Ramos (cell line): ENCODE data around the gene PAK5.

Experiments
- in situ Hi-C: fragments of 300-500 bp; cut with MboI; formaldehyde crosslinking; loops from one replicate; pipeline ENCODE4 v1.14.3; 2022; ENCODE audit warnings: low sequenced_read_pairs; ENCODE audit not compliant: unreplicated experiment

Gene PAK5

DNA sequence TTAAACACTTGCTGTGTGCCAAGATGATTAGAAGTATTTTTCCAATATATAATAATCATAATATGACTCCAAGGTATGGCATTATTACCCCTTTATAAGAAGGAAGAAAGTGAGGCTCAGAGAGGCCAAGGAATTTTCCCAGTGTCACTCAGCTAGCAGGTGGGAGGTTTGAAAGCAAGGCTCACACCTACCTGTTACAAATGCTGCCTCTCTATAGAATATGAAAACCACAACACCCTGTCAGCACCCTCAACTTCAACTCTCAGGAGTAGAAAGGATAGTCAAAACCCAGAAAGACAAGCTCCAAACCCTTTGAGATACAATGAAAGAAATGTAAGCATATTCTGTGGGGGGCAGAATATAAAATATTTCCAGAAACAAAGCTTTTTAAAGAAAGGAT, 247.8 kb downstream of the PAK5 start:
- in situ Hi-C loops = no loop called here

DNA sequence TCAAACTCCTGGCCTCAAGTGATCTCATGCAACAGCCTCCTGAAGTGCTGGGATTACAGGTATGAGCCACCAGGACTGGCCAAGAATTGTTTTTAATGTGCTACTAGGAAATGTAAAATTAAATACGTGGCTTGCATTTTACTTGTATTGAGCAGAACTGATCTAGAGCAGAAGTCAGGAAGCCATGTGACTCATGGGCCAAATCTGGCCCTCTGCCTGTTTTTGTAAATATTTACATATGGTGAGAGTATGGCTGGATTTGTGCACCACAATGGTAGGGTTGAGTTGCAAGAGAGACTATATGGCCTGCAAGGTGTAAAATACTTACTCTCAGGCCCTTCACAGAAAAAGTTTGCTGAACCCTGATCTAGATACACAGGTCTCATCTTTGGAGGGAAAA, 248.7 kb downstream of the PAK5 start:
- in situ Hi-C loops = no loop called here

DNA sequence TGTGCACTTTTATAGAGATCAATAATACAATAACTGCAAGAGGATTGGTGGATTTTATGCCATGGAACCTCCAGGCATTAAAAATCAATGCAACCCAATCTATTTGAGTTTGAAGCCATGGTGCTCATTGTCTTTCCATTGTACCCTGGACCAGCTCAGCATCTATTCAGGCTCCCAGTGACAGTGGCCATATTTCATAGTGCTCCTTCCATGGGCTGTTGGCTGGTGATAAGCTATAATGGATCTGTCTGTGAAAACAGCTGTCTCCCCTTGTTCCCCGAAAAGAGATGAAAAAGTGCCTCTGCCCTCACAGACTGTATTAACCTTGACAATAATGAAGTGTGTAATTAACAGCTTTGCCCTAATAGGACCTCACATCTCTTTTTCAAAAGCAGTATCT, 250.2 kb downstream of the PAK5 start:
- in situ Hi-C loops = no loop called here

DNA sequence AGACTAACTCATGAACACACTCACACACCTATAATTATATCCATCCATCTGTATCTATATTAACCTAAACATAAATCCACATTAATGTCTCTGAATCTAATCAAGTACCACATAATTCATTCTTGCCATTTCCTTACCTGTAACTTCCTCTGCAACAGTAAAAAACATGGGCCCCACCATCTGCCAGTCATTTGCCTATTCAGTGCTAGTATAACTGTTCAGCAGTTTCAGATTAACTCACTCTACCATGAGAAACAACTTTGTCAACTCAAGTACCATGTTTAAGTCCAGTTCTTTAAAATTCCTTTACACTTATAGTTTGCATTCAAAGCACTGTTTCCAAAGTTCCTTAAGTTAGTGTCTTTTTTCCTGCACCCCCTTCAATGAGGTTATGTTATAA, 255.7 kb downstream of the PAK5 start:
- in situ Hi-C loops = no loop called here

DNA sequence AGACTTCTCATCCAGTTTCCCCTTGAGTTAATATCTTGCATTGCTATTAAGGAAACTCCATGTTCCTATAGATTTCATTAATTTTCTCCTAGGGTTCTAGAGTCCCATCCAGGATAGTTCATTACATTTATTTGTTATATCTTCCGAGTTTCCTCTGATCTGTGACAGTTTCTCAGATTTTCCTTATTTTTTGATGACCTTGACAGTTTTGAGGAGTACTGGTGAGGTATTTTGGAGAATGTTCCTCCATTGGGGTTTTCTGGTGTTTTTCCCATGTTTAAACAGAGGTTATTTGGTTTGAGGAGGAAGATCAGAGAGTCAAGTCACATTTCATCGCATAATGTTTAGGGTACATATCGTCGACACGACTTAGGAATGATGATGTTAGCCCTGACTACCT, 256.7 kb downstream of the PAK5 start:
- in situ Hi-C loops = no loop called here

DNA sequence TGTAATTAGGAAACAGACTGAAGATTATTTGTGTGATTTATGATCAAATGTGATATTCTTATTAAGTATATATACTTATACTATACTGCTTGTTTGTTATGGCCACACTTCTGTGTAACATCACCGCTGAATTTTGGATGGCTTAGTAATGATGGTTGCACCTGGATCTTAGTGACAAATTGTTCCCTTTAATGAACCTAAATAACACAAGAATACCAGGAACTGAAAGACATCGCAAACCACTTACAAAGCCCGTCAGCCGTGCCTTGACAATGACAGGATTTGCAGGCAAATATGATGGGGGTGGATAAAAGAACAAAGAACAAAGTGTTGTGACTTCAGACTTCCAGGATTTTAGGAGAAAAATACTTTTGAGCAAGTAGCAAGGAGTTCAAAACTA, 257.4 kb downstream of the PAK5 start:
- in situ Hi-C loops = no loop called here

DNA sequence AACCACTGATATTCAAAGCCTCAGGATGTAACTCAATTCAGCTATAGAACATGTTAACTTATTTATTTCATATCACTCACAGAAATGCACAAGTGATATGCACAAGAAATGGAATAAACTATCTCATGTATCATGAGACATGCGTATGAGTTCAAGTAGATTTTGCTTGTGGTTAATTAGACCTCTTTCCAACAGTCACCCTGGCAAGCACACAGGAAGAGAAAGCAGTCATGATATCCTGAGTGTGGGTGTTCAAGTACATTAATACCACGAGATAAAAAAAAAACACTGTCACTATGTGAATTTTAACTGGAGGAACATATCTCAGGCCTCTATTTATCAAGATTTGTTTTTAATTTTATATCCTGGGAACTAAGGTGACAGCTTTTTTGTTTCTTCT, 260.3 kb downstream of the PAK5 start:
- in situ Hi-C loops = no loop called here

DNA sequence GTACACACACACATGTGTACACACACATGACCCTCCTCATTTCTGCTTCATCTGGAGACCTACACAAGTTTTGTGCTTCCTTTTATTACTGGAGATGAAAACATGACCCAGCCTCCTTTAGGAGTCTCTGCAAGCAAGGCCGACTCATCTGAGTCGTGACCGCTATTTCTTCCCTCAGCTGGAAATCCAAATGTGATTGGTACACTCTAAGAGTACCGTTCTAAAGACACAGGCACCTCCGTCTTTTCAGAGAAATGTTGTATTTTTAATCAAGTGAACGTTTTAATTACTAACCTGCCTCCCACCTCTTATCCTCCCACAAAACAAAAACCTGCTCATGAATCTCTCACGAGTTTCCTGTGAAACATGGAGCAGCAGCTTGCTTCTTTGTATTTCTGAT, 261.5 kb downstream of the PAK5 start:
- in situ Hi-C loops = no loop called here

DNA sequence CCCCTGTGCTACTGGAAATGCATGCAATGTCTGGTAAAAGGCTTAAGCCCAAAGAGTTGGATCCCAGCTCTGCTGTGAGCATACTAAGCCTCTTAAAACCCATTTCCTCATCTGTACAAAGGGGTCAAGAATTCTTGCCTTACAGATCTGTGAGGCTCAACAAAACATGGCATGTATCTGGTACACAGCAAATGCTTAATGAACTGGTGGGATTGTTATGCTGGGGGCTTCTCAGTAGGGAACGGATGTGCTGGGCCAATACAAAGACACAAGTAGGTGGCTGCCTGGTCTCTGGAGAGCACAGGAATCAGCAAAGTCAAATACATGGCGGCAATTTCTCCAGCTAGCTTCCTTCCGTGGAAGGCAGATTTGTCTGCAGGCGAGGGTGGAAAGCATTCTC, 262.2 kb downstream of the PAK5 start:
- in situ Hi-C loops = no loop called here

DNA sequence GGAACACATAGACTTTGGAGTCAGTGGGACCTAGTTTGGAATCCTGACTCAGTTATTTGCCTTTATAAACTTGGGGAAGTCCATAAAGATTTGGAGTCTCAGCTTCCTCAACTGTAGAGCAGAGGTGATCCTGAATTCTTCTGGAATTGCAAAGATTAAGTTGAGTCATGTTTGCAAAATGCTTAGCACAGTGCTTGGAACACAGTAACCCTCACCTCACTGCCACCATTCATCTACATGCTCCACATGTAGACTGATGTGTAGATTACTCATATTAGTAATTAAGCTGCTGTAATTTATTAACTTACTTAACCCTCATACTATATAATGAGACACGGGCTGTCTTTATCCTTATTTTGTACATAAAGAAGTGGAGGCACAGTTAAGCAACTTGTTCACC, 263.0 kb downstream of the PAK5 start:
- in situ Hi-C loops = no loop called here

DNA sequence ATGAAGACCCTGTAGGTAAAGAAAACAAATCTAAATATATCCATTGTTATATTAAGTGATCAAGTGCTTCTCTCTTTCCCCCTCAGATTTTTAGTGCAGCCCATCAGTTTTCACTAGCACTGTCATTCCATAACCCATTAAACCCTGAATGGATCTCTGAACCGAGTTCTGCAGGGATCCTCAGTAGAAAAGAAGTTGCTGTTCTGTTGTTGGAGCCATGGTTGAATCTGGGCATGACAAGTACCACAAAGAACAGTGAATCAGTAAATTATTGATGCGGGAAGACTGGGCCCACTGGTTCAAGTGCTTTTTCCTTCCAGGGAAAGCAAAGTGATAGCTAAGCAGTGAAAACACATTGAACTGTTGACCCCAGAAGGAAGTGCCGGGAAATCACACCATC, 264.1 kb downstream of the PAK5 start:
- in situ Hi-C loops = no loop called here

DNA sequence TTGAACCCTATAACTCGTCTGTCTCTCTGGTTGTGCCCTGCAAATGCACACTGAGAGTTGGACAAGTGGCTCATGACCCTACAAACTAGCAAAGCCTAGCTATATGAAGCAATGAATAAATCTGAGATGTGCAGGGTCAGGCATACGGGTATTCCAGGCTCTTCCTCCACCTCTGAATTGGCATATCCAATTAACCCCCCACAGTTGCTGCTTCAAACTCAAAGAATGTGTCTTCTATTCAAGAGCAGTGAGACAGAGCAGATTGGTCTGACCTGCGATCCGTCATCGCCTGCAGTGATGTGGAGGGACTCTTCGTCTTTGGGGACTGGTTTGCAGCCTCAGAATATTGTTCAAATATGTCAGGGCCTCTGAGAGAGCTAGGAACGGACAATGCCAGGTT, 264.7 kb downstream of the PAK5 start:
- in situ Hi-C loops = no loop called here

DNA sequence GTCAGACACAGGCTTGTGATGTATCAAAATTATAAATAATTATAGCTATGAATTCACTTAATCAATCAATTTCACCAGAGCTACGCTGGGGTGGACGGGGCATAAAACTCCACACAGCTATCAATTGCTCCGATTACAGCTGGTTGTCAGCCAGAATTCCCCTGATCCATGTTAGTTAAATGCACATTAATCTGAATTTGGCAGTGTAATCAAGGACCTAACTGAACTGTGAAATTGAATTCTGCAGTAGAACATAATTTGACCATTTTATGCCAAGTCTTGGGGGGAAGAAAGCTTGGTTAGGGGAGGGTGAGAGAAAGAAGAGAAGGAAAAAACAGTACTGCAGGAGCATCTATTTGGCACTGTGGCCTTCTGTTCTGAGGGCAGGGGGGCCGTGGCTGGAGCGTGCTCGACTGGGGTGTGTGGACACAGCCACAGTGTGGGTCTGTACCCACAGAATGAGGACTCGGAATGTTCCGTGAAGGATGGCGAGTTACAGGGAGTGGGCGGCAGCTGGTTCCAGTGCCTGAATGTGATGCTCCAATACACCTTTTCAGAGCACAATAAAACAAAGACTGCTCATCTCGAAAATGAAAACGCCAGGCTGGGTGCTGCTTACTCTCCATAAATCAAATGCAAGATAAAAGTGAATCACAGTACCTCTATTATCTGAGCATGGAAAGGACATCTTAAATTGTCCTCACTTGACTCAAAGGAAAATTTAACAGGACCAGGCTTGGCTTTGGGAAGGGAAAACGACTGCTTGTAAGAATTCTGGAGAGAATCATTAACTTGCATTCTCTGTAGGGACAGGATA, 265.3 kb downstream of the PAK5 start:
- in situ Hi-C loops = no loop called here

DNA sequence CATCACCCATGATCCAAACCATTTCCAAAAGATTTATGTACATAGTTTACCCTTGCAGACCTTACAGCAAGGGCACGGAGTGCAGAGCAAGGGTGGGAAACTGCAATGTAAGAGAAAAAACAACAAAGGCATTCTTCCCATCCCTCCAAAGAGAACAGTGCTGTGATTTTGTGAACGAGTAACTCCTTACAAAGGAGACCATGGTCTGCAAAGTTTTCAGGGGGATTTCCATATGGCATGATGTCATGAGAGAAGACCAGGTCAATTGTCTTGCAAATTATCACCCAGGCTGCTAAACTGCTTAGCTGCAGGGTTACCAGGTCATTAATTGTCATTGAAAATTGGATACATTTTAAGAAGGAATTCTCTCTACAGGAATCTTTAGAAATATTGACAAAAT, 266.2 kb downstream of the PAK5 start:
- in situ Hi-C loops = no loop called here

DNA sequence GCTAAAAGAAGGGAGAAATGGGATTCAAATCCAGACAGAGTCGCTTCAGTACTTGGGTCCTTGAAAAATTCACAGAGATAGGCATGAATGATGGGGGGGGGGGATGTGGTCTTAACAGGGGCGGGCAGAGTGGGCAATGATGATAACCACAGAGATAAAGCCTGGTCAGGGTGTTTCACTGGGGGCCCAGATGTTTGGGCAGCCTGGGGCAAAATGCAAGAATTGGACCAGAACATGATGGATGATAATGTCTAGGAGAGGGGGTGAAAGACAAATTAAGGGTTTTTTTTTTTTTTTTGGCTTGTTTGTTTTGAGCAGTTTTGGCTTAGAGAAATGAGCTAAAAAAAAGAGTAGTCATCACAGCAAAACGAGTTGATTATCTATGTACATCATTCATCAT, 267.1 kb downstream of the PAK5 start:
- in situ Hi-C loops = no loop called here

DNA sequence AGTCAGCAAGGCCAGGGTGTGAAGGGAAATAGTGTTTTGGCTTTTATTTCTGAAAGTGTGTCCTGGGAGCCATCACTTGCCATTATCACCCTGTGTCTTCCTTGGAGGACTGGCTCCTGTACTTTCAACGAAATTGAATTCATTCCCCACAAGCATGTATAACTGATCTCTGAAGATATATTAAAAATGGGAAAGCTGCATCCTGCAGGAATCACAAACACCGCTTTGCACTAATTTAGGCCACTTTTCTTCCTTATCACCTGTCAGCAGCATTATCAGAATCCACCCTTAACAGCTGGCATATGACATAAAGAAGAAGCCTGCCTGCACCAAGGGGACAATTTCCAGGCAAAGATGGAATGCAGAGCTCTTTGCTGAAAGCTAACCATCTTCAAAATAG, 268.3 kb downstream of the PAK5 start:
- in situ Hi-C loops = no loop called here

DNA sequence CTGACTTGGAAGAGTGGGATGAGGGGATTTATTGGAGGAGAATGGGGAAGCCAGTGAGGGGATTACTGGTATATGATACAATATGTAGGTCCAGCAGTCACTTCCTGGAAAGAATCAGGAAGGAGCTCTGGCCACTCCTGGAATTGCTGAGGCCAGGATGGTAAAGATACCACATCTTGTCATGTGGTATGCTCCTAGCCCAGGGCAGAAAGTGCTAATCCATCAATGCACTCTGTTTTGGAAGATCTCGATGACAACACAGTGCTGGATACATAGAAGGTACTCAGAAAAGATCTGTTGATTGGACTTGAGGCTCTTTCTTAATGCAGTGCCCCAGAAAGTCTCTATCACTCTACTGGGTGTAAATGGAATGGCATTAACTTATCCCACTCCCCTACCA, 271.9 kb downstream of the PAK5 start:
- in situ Hi-C loops = no loop called here

DNA sequence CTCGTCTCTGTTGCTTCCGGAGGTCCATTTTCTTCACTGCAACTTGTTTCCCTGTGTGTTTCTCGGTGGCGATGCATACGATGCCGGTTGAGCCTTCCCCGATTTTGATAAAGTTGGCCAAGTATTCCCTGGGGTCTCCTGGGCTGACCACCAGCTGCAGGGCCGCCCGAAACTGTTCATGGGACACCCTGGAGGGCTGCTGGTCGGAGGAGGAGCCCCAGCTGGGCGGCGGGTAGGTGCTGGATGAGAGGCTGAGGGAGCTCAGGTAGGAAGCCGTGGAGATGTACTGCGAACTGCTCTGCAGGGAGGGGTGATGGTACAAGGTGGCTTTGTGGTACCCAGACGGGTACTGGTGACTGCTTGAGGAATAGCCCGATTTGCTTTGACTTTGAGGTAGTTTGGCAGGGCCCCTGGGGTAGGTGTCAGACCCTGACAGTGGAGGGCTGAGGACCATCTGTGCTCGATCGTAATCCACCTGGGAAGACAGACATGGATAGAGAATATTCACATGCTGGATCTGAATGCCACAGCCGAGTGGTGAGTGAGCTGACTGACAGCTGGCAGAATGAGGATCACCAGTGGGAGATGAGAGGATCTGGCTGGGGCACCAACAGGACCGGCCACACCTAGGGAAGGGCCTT, 272.8 kb downstream of the PAK5 start:
- in situ Hi-C loops = no loop called here

DNA sequence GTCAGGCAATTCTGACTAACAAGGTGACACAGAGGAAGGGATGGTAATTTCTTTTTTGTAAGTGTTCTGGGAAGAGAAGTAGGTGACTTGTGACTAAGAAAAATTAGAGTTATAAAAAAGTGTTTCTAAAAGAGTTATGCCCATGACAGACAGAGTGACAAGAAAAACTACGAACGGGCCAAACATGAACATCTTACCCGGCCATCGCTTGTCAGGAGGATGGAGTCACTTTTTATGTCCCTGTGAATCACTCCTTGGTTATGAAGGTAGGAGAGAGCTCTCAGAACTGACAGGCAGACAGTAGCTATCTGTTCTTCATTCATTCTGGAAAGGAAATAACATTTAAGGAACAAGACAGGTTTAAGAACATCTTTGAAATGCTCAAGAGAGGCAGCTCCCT, 281.5 kb downstream of the PAK5 start:
- in situ Hi-C loops = no loop called here

DNA sequence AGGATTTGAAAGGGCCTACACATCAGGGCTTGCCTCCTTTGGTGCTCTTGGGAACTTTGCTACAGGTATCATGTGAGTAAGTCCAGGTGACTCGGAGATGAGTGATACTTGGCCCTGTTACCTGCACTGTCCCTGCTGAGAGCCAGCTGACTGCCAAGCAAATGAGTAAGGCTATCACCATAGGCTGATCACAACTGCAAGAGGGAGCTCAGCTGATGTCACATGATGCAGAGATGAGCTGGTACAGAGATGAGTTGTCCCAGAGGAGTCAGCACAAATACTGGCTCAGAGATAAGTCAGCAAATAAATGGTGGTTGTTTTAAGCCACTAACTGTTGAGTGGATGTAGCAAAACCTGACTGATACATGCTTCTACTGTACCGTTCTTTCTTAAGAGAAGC, 283.1 kb downstream of the PAK5 start:
- in situ Hi-C loops = no loop called here

DNA sequence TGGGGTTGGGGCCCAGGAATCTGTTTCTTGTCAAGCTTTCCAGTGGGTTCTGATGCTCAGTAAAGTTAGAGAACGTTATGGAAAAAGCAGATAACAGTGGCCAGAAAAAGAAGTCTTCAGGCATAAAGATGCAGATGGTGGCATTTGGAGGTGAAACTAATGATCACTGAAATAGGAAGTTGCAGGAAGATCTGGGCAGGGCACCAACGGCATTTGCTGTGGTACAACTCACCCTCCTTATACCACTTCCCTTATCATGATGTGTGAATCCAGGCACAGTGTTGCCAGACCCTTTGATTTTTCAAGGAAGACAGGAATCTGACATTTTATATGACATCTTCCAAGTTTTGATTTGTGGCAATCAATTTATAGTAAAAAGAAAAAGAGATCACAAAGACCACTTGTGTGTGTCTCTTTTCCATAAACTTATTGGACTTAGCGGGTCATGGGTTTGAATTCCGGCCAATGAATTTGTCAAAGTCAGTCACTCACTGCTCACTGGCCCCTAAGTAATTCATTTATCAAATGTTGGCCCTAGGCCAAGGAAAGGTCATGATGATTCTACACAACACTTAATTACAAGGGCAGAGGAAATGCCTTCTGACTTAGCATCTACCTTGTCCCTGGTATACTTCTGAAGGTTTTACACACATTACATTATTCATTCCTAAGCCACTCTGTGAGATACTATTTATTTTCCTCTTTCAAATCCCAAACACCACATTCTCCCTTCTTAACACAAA, 286.9 kb downstream of the PAK5 start:
- in situ Hi-C loops = no loop called here
